HEK293 (cell line): ENCODE results near the gene SKOR1.

Experiments
- CTCF ChIA-PET: fragments of 350-600 bp; formaldehyde crosslinking; extraction: SDS; loops from one replicate; lab custom pipeline; 2021; ENCODE audit warnings: antibody characterized with exemption; lab: Yijun Ruan, JAX
- POLR2A ChIA-PET: fragments of 300-600 bp; formaldehyde crosslinking; extraction: SDS; loops from one replicate; lab custom pipeline; 2020; ENCODE audit warnings: antibody characterized with exemption, inconsistent platforms; lab: Yijun Ruan, JAX
- H3K27ac ChIP-seq: fragments of 200-500 bp; sonication (Bioruptor generic); 2 replicates; pipeline ENCODE4 v1.5.1; 2014; ENCODE audit warnings: low read depth, low read length, control low read depth, inconsistent platforms; ENCODE audit errors: extremely low read depth
- H3K36me3 ChIP-seq, 2 experiments: fragments of 200-500 bp in 1 of 2; sonication (Bioruptor generic) in 1 of 2; 1 replicate in 1 of 2; 2 replicates in 1 of 2; pipeline ENCODE4 v1.5.1; 2014 to 2017; ENCODE audit warnings: inconsistent platforms in 2 of 2, low read length in 2 of 2; ENCODE audit not compliant: control insufficient read depth in 2 of 2, insufficient read depth in 1 of 2
- H3K4me1 ChIP-seq: fragments of 200-500 bp; sonication (Bioruptor generic); 2 replicates; pipeline ENCODE4 v1.5.1; 2014; ENCODE audit warnings: mild to moderate bottlenecking, low read length, inconsistent platforms; ENCODE audit not compliant: control insufficient read depth, insufficient read depth
- H3K4me3 ChIP-seq: 2 replicates; pipeline ENCODE4 v1.5.1; 2011; ENCODE audit warnings: low read depth, mild to moderate bottlenecking, control low read depth, low read length, moderate library complexity
- H3K9me3 ChIP-seq: fragments of 200-500 bp; sonication (Bioruptor generic); 2 replicates; pipeline ENCODE4 v1.5.1; 2014; ENCODE audit warnings: low read depth, low read length, inconsistent platforms; ENCODE audit not compliant: control insufficient read depth, insufficient read depth
- ATF2 ChIP-seq: fragments of 450-650 bp; formaldehyde crosslinking; IDR thresholded peaks from 2 replicates; pipeline ENCODE4 v1.5.1; 2016; ENCODE audit warnings: missing biosample characterization, missing genetic modification characterization, low read depth
- BCL6B ChIP-seq: fragments of 450-650 bp; formaldehyde crosslinking; IDR thresholded peaks from 2 replicates; pipeline ENCODE4 v1.5.1; 2017; ENCODE audit warnings: missing biosample characterization, missing genetic modification characterization
- ELK4 ChIP-seq: IDR thresholded peaks from 2 replicates; pipeline ENCODE4 v1.6.1; 2011; ENCODE audit warnings: mild to moderate bottlenecking, low read depth, low read length, borderline replicate concordance
- GLI4 ChIP-seq: fragments of 450-650 bp; formaldehyde crosslinking; IDR thresholded peaks from 2 replicates; pipeline ENCODE4 v1.5.1; 2016; ENCODE audit warnings: missing biosample characterization, missing genetic modification characterization
- REST ChIP-seq: fragments of 450-650 bp; formaldehyde crosslinking; IDR thresholded peaks from 2 replicates; pipeline ENCODE4 v1.5.1; 2016; ENCODE audit warnings: missing biosample characterization, missing genetic modification characterization
- TRIM28 ChIP-seq: IDR thresholded peaks from 2 replicates; pipeline ENCODE4 v1.6.1; 2011; ENCODE audit warnings: low read length, control low read depth, borderline replicate concordance
- WT1 ChIP-seq: fragments of 450-650 bp; formaldehyde crosslinking; IDR thresholded peaks from 2 replicates; pipeline ENCODE4 v1.5.1; 2016; ENCODE audit warnings: missing biosample characterization, missing genetic modification characterization
- ZBTB20 ChIP-seq: fragments of 450-650 bp; formaldehyde crosslinking; IDR thresholded peaks from 2 replicates; pipeline ENCODE4 v1.5.1; 2016; ENCODE audit warnings: missing biosample characterization, missing genetic modification characterization
- ZFP3 ChIP-seq: fragments of 450-650 bp; formaldehyde crosslinking; IDR thresholded peaks from 2 replicates; pipeline ENCODE4 v1.5.1; 2016; ENCODE audit warnings: low read depth, missing biosample characterization, missing genetic modification characterization
- ZIC2 ChIP-seq: fragments of 450-650 bp; formaldehyde crosslinking; IDR thresholded peaks from 2 replicates; pipeline ENCODE4 v1.5.1; 2016; ENCODE audit warnings: missing biosample characterization, missing genetic modification characterization
- ZNF112 ChIP-seq: fragments of 450-650 bp; formaldehyde crosslinking; IDR thresholded peaks from 2 replicates; pipeline ENCODE4 v1.5.0; 2017; ENCODE audit warnings: missing biosample characterization, missing genetic modification characterization
- ZNF175 ChIP-seq: fragments of 450-650 bp; formaldehyde crosslinking; IDR thresholded peaks from 2 replicates; pipeline ENCODE4 v1.5.1; 2016; ENCODE audit warnings: missing biosample characterization, missing genetic modification characterization
- ZNF341 ChIP-seq: fragments of 450-650 bp; formaldehyde crosslinking; IDR thresholded peaks from 2 replicates; pipeline ENCODE4; 2016; ENCODE audit warnings: low read depth, missing biosample characterization, missing genetic modification characterization
- ZNF623 ChIP-seq: fragments of 450-650 bp; formaldehyde crosslinking; IDR thresholded peaks from 2 replicates; pipeline ENCODE4 v1.5.1; 2016; ENCODE audit warnings: missing biosample characterization, missing genetic modification characterization
- ZNF624 ChIP-seq: fragments of 450-650 bp; formaldehyde crosslinking; IDR thresholded peaks from 2 replicates; pipeline ENCODE4 v1.5.1; 2017; ENCODE audit warnings: missing biosample characterization, missing genetic modification characterization
- ZNF791 ChIP-seq: fragments of 450-650 bp; formaldehyde crosslinking; IDR thresholded peaks from 2 replicates; pipeline ENCODE4 v1.5.1; 2016; ENCODE audit warnings: missing biosample characterization, missing genetic modification characterization
- ZNF830 ChIP-seq: fragments of 450-650 bp; IDR thresholded peaks from 2 replicates; pipeline ENCODE4 v1.5.0; 2018; ENCODE audit warnings: missing biosample characterization, missing genetic modification characterization, low read depth, mild to moderate bottlenecking, moderate library complexity

The SKOR1 gene

GRCh38 chr15:67882487-67883233 is 57.4 kb downstream of the SKOR1 start:
- TF ChIP-seq ZBTB20: 0 out of 2 replicates have a peak, but pooled peaks have one; percentile 11
- peak; percentile 57; the same call in 1 of the 2 replicates for TF ChIP-seq ZNF341
- no peak for TF ChIP-seq BCL6B (tag by site-specific recombination)
- Histone ChIP-seq H3K27ac (no peak overlapping the region), H3K4me3 (no peak overlapping the region), H3K9me3 (no peaks in the 10 kb centered on the region), H3K4me1 (peaks cover 12% of the 10 kb centered on the region; the same call in 1 of the 2 replicates), H3K36me3 (no peaks in the 10 kb centered on the region)
- CTCF ChIA-PET: interaction anchor here (0.5 to 1.2 kb wide), 4 partner anchors 10 to 497 kb away, joined by 4 to 7 read pairs (median 5); no protein-coding TSS in a partner anchor
- POLR2A ChIA-PET: no interaction called here

GRCh38 chr15:67883234-67883773 is 58.0 kb downstream of the SKOR1 start:
- no peaks in the 10 kb centered on the region for H3K9me3 ChIP-seq
- H3K27ac ChIP-seq: no peak overlapping the region
- peaks cover 12% of the 10 kb centered on the region; the same call in 1 of the 2 replicates for H3K4me1 ChIP-seq
- no peaks in the 10 kb centered on the region for H3K36me3 ChIP-seq
- H3K4me3 ChIP-seq: no peak overlapping the region
- ChIA-PET CTCF (interaction anchor here (0.5 to 1.4 kb wide), 4 partner anchors 19 to 498 kb away, joined by 3 to 7 read pairs (median 5); no protein-coding TSS in a partner anchor), POLR2A (interaction anchor here (1.7 kb wide), 1 partner anchor 171 kb away, joined by 7 read pairs; the partner anchor contains the start of gene PIAS1)
- TF ChIP-seq ZNF624 (tag by site-specific recombination) (no peak), ZNF623 (no peak), ZBTB20 (peak; percentile 40; the same call in 1 of the 2 replicates), WT1 (tag by site-specific recombination) (0 out of 2 replicates have a peak, but pooled peaks have one; percentile 43)
- TF ChIP-seq, all 188 proteins: peak for 2

GRCh38 chr15:67884009-67884408 is 58.7 kb downstream of the SKOR1 start:
- Histone ChIP-seq H3K27ac (peak overlapping the region; percentile 60; the same call in 1 of the 2 replicates), H3K4me3 (no peak overlapping the region; the same call in 1 of the 2 replicates), H3K4me1 (peaks cover 12% of the 10 kb centered on the region; the same call in 1 of the 2 replicates), H3K9me3 (no peaks in the 10 kb centered on the region), H3K36me3 (no peaks in the 10 kb centered on the region)
- no peak for TF ChIP-seq GLI4 (tag by site-specific recombination)
- TF ChIP-seq ELK4: no peak
- TF ChIP-seq ZNF791 (tag by site-specific recombination): no peak
- no peak for TF ChIP-seq ZNF112 (tag by site-specific recombination)
- no peak for TF ChIP-seq ZFP3
- no peak for TF ChIP-seq TRIM28
- no peak for TF ChIP-seq REST (tag by site-specific recombination)
- no peak for TF ChIP-seq ATF2 (tag by site-specific recombination)
- TF ChIP-seq ZNF175: no peak
- no peak for TF ChIP-seq ZIC2
- TF ChIP-seq ZNF830: no peak
- ChIA-PET POLR2A (interaction anchor here (1.7 kb wide), 1 partner anchor 170 kb away, joined by 7 read pairs; the partner anchor contains the start of gene PIAS1), CTCF (interaction anchor here (1.2 to 1.4 kb wide), 2 partner anchors 20 to 21 kb away, joined by 3 to 7 read pairs; no protein-coding TSS in a partner anchor)
